Lung (tissue), 12 donors: ENCODE data around the gene PPP2R2C. TPM values are rescaled to one million over a fixed set of nuclear protein-coding genes. Genes with fewer than 3 reads are reported as not detected.

Experiments used
- ATAC-seq: fragments of 200-7000 bp; cut with Tn5 transposase; one replicate; pipeline ENCODE4 v1.9.1; 2020; ENCODE audit warnings: moderate number of reproducible peaks; ENCODE audit not compliant: insufficient read depth, low FRiP score
- DNase-seq, 3 donors: peaks; one replicate each; pipeline ENCODE4 v3.0.0-alpha.2; 2013 to 2017
- H3K27ac ChIP-seq, 2 donors: one replicate each; pipeline ENCODE4 v1.5.1; 2013; ENCODE audit warnings: mild to moderate bottlenecking in 2 of 2, moderate library complexity in 2 of 2, control low read depth in 1 of 2, inconsistent platforms in 1 of 2, low read depth in 1 of 2, low read length in 1 of 2
- H3K27me3 ChIP-seq, 3 donors: one replicate each; pipeline ENCODE4 v1.5.1; 2013; ENCODE audit warnings: low read length in 2 of 3; ENCODE audit not compliant: control insufficient read depth in 3 of 3, insufficient read depth in 3 of 3
- H3K36me3 ChIP-seq, 4 donors: one replicate each; pipeline ENCODE4 v1.5.1; 2013; ENCODE audit warnings: low read length in 4 of 4, mild to moderate bottlenecking in 1 of 4, moderate library complexity in 1 of 4; ENCODE audit not compliant: control insufficient read depth in 4 of 4, insufficient read depth in 4 of 4
- H3K4me1 ChIP-seq, 5 donors: one replicate each; pipeline ENCODE4 v1.5.1; 2013; ENCODE audit warnings: low read length in 5 of 5, mild to moderate bottlenecking in 2 of 5, moderate library complexity in 1 of 5; ENCODE audit not compliant: control insufficient read depth in 5 of 5, insufficient read depth in 5 of 5
- H3K4me3 ChIP-seq: one replicate; pipeline ENCODE4 v1.5.1; 2013; ENCODE audit warnings: mild to moderate bottlenecking, control low read depth, moderate library complexity
- H3K9ac ChIP-seq, 2 donors: one replicate each; pipeline ENCODE4 v1.5.1; 2013; ENCODE audit warnings: low read length in 2 of 2, control low read depth in 1 of 2; ENCODE audit not compliant: insufficient read depth in 1 of 2
- H3K9me3 ChIP-seq, 4 donors: one replicate each; pipeline ENCODE4 v1.5.1; 2013; ENCODE audit warnings: low read length in 3 of 4, mild to moderate bottlenecking in 1 of 4, moderate library complexity in 1 of 4; ENCODE audit not compliant: control insufficient read depth in 4 of 4, insufficient read depth in 3 of 4
- WGBS, 2 donors: extraction: QIAGEN DNeasy Blood & Tissue Kit; methylation state at CpG; one replicate each; pipeline ENCODE4 v1.1.7; 2013; 5-methylcytosine and 5-hydroxymethylcytosine counted together
- polyA plus RNA-seq, 2 donors: library from polyadenylated mRNA; stranded (reverse); fragments of 200-250 nt; gene quantifications; one replicate each; pipeline ENCODE4 v1.2.1, GENCODE V29; 2013
- total RNA-seq, 2 donors: library from RNA; depleted of rRNA in 1 of 2; stranded (reverse); fragments of >200 nt in 1 of 2; gene quantifications; one replicate each; pipeline ENCODE4 v1.2.1, GENCODE V29; 2014 to 2021
- TF ChIP-seq, protein P1 (sequence below): IDR thresholded peaks from 2 replicates; pipeline ENCODE4 v1.5.1; 2012; ENCODE audit warnings: mild to moderate bottlenecking; ENCODE audit errors: control extremely low read depth, extremely low read depth
- donor health status: control.
- donor health status: control.
- donor health status: Bipolar disorder and iron deficiency.
- donor health status: healthy.
- donor health status: DM: yes; HTN: yes; CAD: no.

PPP2R2C gene
- total and polyA plus RNA-seq, 4 donors = 0.03 to 0.57 (median 0.04) TPM

DNA sequence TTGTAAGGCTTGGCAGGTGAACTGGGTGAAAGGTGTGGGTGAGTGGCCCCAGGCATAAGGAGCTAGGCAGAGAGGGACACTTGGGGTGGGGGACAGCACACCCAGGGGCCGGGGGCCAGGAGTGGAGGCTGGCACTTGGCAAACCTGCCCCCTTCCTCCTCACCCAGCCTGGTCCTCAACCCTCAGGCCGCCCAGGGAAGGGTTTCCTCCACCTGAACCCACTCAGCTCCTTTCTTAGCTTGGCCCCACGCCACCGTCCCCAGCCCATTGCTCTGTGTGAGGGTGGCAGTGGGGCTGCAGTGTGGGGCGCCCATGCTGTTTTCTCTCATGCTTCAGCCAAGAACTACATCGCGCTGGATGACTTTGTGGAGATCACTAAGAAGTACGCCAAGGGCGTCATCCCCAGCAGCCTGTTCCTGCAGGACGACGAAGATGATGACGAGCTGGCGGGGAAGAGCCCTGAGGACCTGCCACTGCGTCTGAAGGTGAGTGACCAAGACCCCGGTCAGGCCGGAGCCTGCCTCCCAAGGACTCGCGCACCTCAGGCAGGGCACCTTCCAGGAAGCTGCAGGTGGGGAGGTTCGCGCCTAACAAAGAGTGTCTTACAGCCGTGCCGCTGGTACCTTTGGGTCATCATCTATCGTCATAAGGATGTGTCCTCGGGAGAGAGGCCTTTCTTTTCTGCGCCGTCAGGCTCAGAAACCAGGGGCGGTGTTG is 177.6 kb downstream of the PPP2R2C start:
- WGBS, 2 donors = 95 to 96% methylated on average over 27 of the region's 27 CpGs
- Histone ChIP-seq H3K36me3 (peaks cover 0 to 53% (median 10%) of the 10 kb centered on the region in 4 donors), H3K9ac (no peak overlapping the region)

DNA sequence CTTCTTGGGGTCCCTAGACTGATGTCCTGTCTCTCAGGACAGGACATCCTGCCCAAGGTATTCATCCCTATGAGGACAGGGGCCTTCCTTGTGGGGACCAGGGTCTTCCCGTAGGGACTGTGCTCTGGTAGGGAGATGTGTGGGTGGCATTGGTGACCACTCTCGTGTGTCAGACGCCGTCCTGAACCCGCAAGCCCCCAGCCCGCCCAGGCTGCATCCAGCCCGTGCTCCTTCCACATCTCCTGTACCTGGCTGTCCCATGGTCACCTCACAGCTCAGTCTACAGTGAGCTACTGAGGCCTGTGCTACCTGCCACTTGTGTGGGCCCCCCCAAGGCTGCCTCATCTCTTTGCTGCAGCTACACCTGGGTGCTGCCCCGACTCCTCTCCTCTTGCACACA is 178.8 kb downstream of the PPP2R2C start:
- TF ChIP-seq, protein P1, sequence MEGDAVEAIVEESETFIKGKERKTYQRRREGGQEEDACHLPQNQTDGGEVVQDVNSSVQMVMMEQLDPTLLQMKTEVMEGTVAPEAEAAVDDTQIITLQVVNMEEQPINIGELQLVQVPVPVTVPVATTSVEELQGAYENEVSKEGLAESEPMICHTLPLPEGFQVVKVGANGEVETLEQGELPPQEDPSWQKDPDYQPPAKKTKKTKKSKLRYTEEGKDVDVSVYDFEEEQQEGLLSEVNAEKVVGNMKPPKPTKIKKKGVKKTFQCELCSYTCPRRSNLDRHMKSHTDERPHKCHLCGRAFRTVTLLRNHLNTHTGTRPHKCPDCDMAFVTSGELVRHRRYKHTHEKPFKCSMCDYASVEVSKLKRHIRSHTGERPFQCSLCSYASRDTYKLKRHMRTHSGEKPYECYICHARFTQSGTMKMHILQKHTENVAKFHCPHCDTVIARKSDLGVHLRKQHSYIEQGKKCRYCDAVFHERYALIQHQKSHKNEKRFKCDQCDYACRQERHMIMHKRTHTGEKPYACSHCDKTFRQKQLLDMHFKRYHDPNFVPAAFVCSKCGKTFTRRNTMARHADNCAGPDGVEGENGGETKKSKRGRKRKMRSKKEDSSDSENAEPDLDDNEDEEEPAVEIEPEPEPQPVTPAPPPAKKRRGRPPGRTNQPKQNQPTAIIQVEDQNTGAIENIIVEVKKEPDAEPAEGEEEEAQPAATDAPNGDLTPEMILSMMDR = no peak
- H3K9ac ChIP-seq = no peak overlapping the region
- DNase-seq (no peak), ATAC-seq (no peak)
- whole genome bisulfite sequencing, 2 donors = 85 to 97% methylated on average over 8 of the region's 8 CpGs
- no peaks in the 10 kb centered on the region for H3K4me1 ChIP-seq
- no peaks in the 10 kb centered on the region for H3K27me3 ChIP-seq
- H3K36me3 ChIP-seq = peaks cover 0 to 59% (median 18%) of the 10 kb centered on the region in 4 donors
- no peak overlapping the region for H3K27ac ChIP-seq
- no peaks in the 10 kb centered on the region for H3K9me3 ChIP-seq
- H3K4me3 ChIP-seq = no peak overlapping the region

More for the DNA sequence above, 177.6 kb downstream of the PPP2R2C start:
- H3K27ac ChIP-seq = no peak overlapping the region
- DNase-seq (no peak), ATAC-seq (no peak)
- TF ChIP-seq, protein P1 = no peak
- no peaks in the 10 kb centered on the region for H3K4me1 ChIP-seq
- no peaks in the 10 kb centered on the region for H3K9me3 ChIP-seq
- no peaks in the 10 kb centered on the region for H3K27me3 ChIP-seq
- H3K4me3 ChIP-seq = no peak overlapping the region

DNA sequence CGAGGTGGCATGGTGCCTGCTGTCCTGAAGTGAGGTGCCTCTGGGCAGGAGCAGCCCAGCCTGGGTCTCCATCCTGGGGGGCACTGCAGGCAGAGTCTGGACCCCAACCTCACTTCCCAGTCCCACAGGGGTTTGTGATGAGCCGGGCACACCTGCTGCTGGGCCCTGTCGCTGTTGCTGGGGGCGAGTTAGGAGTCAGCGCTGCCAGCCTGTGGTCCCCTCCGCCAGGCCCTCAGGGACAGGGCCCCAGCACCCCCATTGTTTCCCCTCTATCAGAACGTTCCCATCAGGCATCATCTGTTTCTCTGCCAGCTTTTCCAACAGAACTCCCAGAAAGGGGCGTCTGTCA is 179.3 kb downstream of the PPP2R2C start:
- peaks cover 0 to 60% (median 21%) of the 10 kb centered on the region in 4 donors for H3K36me3 ChIP-seq

More for the DNA sequence above, 179.3 kb downstream of the PPP2R2C start:
- Histone ChIP-seq H3K4me1 (no peaks in the 10 kb centered on the region), H3K9me3 (no peaks in the 10 kb centered on the region), H3K27me3 (no peaks in the 10 kb centered on the region), H3K27ac (no peak overlapping the region), H3K9ac (no peak overlapping the region), H3K4me3 (no peak overlapping the region)
- ATAC-seq (no peak), DNase-seq (no peak)
- WGBS, 2 donors = 91 to 94% methylated on average over 8 of the region's 8 CpGs
- TF ChIP-seq, protein P1 = no peak
